ENCODE measurements around the gene TDRD3.

GRCh38 chr13:60402022-60402421, 5.0 kb downstream of the TDRD3 start:
- no peak for TF ChIP-seq EZH2phosphoT487 (IDR thresholded peaks at IDR 0.05; ENCODE audit: low read depth)
- no peak for TF ChIP-seq CTCF (IDR thresholded peaks at IDR 0.05; ENCODE audit: low read depth, low read length)

All from OCI-LY3 (cell line).